Measurements from ENCODE around the gene PLXNC1.
A peak's percentile ranks its signal among the peaks of the same experiment; 100 is the strongest.

PLXNC1 gene

DNA sequence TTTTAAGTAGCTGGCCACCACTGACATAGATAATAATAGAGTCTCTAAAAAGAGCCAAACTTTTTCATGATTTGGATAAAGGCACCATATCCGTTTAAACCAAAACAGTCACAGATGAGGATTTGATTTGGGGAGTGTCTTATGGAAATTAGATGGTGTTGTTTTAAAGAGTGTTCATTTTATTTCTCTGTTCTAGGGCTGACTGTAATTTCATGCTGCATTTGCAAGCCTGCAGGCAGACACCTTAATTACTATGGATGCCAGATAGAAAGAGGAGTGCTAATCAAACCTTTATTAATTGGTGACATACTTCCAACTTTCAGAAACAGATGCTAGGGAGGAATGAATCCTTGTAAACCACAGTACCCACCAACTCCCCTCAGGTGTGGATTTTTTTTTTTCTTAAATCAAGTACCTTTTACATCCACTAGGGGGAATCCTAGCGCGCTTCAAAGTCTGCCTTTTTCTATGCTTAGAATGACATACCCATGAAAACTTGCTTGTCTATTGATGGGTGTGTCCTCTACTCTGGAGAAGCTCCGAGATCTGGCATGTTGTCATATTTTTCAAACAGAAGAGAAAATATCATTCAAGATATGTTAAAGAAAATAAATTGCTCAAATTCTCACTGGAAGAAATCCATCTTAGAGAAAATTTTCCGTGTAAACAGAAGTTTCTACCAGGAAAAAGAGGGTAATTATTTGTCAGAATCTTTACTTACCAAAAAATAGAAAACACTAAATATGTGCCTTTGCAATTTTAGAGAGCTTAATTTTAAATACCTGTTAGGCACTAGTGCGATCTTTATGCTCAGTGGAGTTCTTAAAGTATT, 14.2 kb upstream of the PLXNC1 start:
- no peak for DNase-seq (ENCODE audit: low read depth in 1 of 2, low spot score in 1 of 2)

DNA sequence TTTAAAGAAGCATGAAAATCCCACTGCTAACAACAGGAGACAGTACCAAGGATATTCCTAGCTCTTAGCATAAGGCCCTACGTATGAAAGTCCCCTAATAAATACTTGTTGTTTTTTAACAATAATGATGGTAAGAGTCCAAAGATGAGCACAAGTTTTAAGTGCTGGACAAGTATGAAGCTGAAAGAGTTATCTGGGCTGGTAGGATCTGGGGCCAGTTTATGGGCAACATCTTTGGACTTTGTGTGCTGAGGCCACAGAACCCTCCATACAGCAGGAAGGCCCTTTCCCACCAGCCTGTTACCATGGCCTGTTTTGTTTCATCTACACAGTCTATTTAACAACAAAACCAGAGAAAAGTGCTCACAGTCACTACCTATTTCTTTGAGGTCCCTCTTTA, 12.5 kb upstream of the PLXNC1 start:
- no peak for DNase-seq (ENCODE audit: low read depth in 1 of 2, low spot score in 1 of 2)

DNA sequence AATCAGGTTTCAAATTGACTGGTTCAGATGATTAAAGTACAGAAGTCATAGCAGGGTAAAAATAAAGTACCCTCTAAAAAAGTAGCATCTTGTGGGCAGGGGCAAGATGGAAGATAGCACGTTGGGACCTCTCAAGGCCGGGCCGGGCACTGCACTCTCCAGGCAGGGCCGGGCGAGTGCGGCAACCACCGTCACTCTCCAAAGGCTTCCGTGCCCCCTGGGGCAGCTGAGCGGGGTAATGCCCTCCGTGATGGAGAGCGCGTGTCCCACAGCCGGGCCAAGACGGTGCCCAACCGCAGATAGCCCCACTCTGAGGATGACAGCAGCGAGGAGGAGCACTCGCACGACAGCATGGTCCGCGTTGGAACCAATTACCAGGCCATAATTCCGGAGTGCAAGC, 8.6 kb upstream of the PLXNC1 start:
- no peak for DNase-seq (ENCODE audit: low read depth in 1 of 2, low spot score in 1 of 2)

GRCh38 chr12:94140556-94140955, 7.8 kb upstream of the PLXNC1 start:
- peak in 1 of 2 donors; percentile 44 for DNase-seq (ENCODE audit: low read depth in 1 of 2, low spot score in 1 of 2)

- DNase-seq (ENCODE audit: low read depth in 1 of 2, low spot score in 1 of 2), result no peak
Measured at GRCh38 chr12:94141004-94141764, 7.2 kb upstream of the PLXNC1 start.

GRCh38 chr12:94141892-94142291, 6.5 kb upstream of the PLXNC1 start:
- no peak for DNase-seq (ENCODE audit: low read depth in 1 of 2, low spot score in 1 of 2)

DNA sequence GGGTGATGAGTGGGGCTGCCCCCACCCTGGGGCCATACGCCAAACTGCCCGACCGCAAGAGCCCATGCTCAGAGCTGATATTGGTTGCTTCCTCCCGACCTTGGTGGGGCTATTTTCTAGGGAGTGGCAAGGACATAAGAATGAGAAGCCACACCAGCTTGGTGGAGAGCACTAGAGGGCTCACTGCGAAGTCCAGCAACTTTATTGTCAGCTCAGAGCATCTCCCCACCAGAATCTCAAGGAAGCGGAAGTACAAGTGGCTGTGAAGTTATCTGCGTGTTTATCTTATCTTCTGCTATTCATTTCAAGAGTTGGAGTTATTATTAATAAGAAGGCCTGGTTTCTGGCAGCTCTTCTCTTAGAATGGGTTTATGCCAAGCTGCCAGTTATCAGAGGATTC, 4.9 kb upstream of the PLXNC1 start:
- DNase-seq (ENCODE audit: low read depth in 1 of 2, low spot score in 1 of 2), result no peak

DNA sequence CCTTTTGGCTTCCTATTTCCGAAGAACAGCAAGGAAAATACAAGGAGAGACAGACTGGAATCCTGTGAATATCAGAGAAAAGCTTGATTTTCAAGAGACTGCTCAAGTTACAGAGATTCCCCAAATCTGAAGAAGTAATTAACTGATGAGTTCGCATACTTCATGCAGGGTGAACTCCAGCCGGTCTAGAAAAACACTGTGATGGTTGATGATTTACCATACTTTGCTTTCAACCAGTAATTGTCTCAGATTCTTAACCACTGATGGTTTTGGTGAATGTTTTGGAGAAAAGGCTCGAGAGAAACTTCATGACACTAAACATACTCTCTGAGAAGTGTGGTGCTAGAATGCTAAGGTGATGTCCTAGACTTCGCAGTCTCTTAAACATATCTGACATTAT, 4.4 kb upstream of the PLXNC1 start:
- no peak for DNase-seq (ENCODE audit: low read depth in 1 of 2, low spot score in 1 of 2)

DNA sequence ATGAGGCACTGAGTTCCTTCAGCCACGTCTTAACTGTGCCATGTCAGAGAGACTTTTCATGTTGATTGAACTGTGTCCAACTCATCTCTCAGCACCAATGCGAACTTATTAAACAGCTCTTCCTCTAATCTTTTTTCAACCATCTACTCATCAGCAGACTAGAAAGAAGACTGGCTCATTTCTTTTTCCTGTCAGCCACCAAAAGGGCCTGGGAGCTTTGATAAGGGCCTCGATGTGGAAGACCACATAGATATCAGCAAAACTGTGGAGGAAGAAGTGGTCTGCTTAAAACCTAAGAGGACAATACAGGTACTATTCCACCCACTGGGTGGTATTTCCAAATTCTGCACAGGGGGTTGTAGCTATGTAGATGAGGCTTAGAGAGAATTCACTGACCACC, 3.6 kb upstream of the PLXNC1 start:
- DNase-seq (ENCODE audit: low read depth in 1 of 2, low spot score in 1 of 2), result no peak

DNA sequence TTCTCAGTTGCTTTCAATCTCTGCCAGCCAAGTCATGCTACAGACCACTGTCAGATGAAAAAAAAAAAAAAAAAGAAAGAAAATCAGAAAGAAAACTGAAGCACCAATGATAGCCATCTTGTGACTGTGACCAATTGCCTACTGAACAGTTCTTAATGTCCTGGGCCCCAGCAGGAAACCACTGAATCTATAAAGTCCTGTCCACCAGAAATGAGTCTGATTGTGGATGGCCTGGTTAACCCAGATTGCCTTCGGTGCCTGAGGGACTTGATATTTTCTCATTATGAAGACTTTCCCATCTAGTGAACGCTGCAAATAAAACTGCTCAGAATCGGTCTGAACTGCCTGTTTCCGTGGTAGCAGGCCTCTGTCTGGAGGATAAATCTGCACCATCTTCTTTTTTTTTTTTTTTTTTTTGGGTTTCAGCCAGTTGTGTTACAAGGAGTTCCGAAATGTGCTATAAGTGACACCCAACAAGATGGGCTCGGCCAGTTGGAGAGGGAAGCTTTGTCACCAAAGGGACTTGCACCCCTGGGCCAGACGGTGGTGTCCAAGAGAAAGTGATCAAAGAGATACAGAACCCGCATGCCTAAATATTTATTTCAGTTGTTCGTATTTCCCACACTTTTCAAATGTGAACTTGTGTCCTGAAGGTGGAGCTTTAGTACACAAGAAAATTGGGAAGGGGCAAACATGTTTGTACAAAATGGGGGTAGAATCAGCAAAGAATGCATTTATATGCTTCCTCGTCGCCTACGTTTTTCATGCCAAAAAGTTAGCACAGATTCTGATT, 3.0 kb upstream of the PLXNC1 start:
- DNase-seq (ENCODE audit: low read depth in 1 of 2, low spot score in 1 of 2), result no peak

DNA sequence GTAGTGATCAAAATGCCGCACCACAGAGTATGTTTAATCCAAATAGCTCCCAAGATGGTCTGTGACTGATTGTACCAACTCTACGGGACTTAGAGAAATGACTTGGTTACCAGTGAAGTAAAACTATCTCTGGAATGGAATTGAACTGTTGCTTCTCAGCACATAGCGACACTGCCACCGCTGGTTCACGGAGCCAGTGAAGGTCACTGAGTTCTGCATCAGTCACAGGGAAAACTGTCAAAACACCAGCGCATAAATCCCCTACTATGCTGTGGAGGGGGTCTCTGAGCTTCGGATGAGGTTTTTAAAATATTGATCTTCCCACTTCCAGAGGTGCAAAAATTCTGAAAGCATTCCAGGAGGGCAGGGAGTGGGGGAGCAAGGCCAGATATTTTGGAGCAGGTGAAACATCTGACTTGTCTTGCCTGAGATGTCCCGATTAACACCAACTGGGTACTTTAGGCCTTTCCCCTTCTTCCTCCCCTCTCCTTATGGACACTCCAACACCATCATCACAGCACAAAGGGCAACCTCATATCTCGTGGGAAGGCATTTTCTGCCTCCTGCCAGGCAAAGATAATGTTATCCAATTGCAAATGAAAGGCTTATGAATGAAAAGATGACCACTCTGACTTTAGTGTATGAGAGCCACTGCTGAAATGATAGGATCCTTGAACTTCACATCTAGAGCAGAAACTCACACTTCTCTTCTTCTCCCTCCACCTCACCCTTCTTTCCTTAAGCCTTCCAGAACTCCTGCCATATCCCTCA, 2.0 kb upstream of the PLXNC1 start:
- no peak for DNase-seq (ENCODE audit: low read depth in 1 of 2, low spot score in 1 of 2)

- no peak for DNase-seq (ENCODE audit: low read depth in 1 of 2, low spot score in 1 of 2)
Measured at GRCh38 chr12:94147387-94147990, 888 bp upstream of the PLXNC1 start.

DNA sequence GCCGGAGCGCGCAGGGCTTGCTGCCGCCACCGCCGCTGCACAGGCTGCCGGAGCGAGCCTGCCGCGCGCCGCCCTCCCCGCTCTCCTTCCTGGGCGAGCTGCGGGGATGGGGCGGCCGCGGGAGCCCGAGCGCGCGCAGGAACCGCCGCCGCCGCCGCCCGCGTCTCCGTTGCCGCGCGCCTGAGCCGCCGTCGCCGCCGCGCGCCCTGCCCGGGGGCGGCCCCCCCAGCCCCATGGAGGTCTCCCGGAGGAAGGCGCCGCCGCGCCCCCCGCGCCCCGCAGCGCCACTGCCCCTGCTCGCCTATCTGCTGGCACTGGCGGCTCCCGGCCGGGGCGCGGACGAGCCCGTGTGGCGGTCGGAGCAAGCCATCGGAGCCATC, 352 bp downstream of the PLXNC1 start:
- no peak for DNase-seq (ENCODE audit: low read depth in 1 of 2, low spot score in 1 of 2)

GRCh38 chr12:94149119-94149780, 873 bp downstream of the PLXNC1 start:
- peak in 1 of 2 donors; percentile 22 for DNase-seq (ENCODE audit: low read depth in 1 of 2, low spot score in 1 of 2)

- DNase-seq (ENCODE audit: low read depth in 1 of 2, low spot score in 1 of 2), result no peak
Measured at GRCh38 chr12:94149781-94150239, 1.4 kb downstream of the PLXNC1 start.

DNA sequence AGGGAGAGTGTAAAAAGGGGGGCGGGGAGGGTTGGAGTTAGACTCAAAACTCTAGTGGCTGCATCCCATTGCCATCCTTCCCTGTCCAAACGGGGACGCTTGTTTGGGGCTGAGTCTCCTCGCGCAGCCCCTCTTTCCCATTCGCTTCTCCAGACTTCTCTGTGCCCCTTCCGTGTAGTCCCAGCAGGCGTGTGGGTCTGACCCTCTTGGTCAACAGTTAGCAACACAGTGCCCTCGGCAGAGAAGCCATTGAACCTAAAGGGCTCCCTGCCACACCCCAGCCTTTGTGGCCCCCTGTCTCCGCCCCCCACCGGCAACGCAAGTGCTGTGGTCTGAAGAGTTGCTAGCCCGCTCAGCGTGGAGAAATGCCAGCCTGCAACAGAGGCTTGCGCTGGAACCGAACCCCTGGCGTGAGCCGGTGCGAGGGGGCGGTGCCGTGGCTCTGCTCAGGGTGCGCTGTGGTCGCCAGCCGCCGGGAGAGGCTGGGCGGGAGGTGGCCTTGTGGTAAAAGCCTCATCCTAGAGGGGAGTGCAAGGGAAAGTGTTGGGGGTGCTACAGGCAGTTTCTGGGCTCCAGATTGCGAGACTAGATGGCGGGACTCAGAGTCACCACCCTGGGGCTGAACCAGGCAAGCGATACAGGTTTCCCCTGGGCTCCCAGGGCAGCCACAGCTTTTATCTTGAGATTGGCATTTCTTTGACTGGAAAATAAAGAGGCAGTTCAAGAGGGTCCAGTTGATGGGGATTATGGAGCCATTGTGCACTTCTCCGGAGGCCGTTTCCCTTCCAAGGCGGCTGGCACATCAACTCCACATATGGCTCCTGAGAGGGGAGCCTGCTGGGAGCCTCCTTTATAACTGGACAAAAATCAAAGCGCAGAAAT, 2.1 kb downstream of the PLXNC1 start:
- no peak for DNase-seq (ENCODE audit: low read depth in 1 of 2, low spot score in 1 of 2)

GRCh38 chr12:94151582-94151981, 3.2 kb downstream of the PLXNC1 start:
- DNase-seq (ENCODE audit: low read depth in 1 of 2, low spot score in 1 of 2), result no peak

GRCh38 chr12:94152292-94153078, 4.1 kb downstream of the PLXNC1 start:
- no peak for DNase-seq (ENCODE audit: low read depth in 1 of 2, low spot score in 1 of 2)

Measured in activated CD4-positive, alpha-beta T cell treated with anti-CD3 and anti-CD28 coated beads, Interleukin-2, amount 50 U/mL, for 24 hours (primary cell).